ENCODE results near the gene PRKACA. TPM values are rescaled to one million over a fixed set of nuclear protein-coding genes. Genes with fewer than 3 reads are reported as not detected.
"Not testable (repeated sequence)": the region's sequence is repeated elsewhere in the genome, so short reads cannot be mapped to it uniquely, and the experiment has no call there.

The PRKACA gene
- total and polyA plus RNA-seq, 2 donors (not counting 3 experiments of a cell fraction or from before 2014, with no cell fraction given), result 44.2 to 97.5 TPM

GRCh38 chr19:14146789-14147216, 29.2 kb upstream of the PRKACA start:
- CTCF ChIA-PET, result interaction anchor here (0.8 to 3.8 kb wide), 7 partner anchors 10 to 259 kb away, joined by 3 to 43 read pairs (median 16); partner anchors contain the start of gene ASF1B
- no peaks in the 10 kb centered on the region for H3K9me3 ChIP-seq (replicated peaks; ENCODE audit: control insufficient read depth, insufficient read depth, low read length)
- H2AFZ ChIP-seq (ENCODE audit: low read depth, low read length), result no peak overlapping the region
- no peak overlapping the region for H3K4me3 ChIP-seq (replicated peaks in 1 of 3; ENCODE audit: insufficient read depth in 1 of 3, low read depth in 1 of 3, low read length in 3 of 3)
- H3K36me3 ChIP-seq (ENCODE audit: control insufficient read depth in 2 of 2, extremely low read depth in 1 of 2, insufficient read depth in 2 of 2, low read length in 2 of 2), result no peaks in the 10 kb centered on the region
- no TSS peak for BruUV-seq (replicated peaks)
- intact Hi-C loops (cut with micrococcal nuclease), result loop anchor here (5.0 kb wide), 1 partner anchor 325 kb away; no protein-coding TSS in a partner anchor
- no peak overlapping the region for H3K27ac ChIP-seq (ENCODE audit: insufficient read depth, low read depth, low read length)
- no peaks in the 10 kb centered on the region for H3K27me3 ChIP-seq (ENCODE audit: control insufficient read depth in 2 of 2, insufficient read depth in 2 of 2, low read length in 2 of 2)
- H3K79me2 ChIP-seq (ENCODE audit: control insufficient read depth, insufficient read depth, low read length), result no peaks in the 10 kb centered on the region
- dilution Hi-C loops (cut with MboI; ENCODE audit: extremely low pct_ligation_motif_present, low sequenced_read_pairs), result no loop called here
- H3K4me1 ChIP-seq (ENCODE audit: control insufficient read depth, extremely low read depth, insufficient read depth, low read length), result peaks cover 24% of the 10 kb centered on the region
- no peak overlapping the region for H3K4me2 ChIP-seq (ENCODE audit: insufficient read depth, low read length)
- no peak for DNase-seq (ENCODE audit: low read depth, low spot score)
- no peaks in the 10 kb centered on the region for H4K20me1 ChIP-seq (replicated peaks; ENCODE audit: control insufficient read depth, extremely low read depth, insufficient read depth, low read length)
- POLR2A ChIA-PET, result interaction anchor here (0.5 kb wide), 1 partner anchor 42 kb away, joined by 3 read pairs; no protein-coding TSS in a partner anchor
- no peaks in the 10 kb centered on the region for H3K9me1 ChIP-seq (replicated peaks; ENCODE audit: control insufficient read depth, extremely low read depth, insufficient read depth, low read length)
- H3K9ac ChIP-seq (replicated peaks; ENCODE audit: extremely low read depth, insufficient read depth, low read length), result no peak overlapping the region
- TF ChIP-seq JUN (IDR thresholded peaks at IDR 0.05; ENCODE audit: borderline replicate concordance, insufficient read depth, insufficient read length, low read depth) (no peak), CTCF (IDR thresholded peaks at IDR 0.05; ENCODE audit: extremely low read depth in 1 of 2, insufficient read depth in 1 of 2, low read depth in 1 of 2, low read length in 2 of 2) (no peak), GATA2 (IDR thresholded peaks at IDR 0.05; ENCODE audit: insufficient read depth, insufficient read length, low read depth, low read length) (no peak), FOS (IDR thresholded peaks at IDR 0.05; ENCODE audit: borderline replicate concordance, insufficient read depth, low read length) (no peak), EZH2 (IDR thresholded peaks at IDR 0.05; ENCODE audit: borderline replicate concordance, low read depth, low read length, severe bottlenecking) (no peak), MAX (IDR thresholded peaks at IDR 0.05; ENCODE audit: insufficient read depth, insufficient read length) (no peak), POLR2A (IDR thresholded peaks at IDR 0.05; ENCODE audit: low read depth, low read length) (no peak), MYC (IDR thresholded peaks at IDR 0.05; ENCODE audit: low read depth, low read length) (no peak), POLR2AphosphoS5 (IDR thresholded peaks at IDR 0.05; ENCODE audit: insufficient read depth, low read depth, low read length) (no peak)
- no peak for FAIRE-seq

GRCh38 chr19:14146169-14146568, 28.6 kb upstream of the PRKACA start:
- H3K79me2 ChIP-seq (ENCODE audit: control insufficient read depth, insufficient read depth, low read length); dilution Hi-C loops (cut with MboI; ENCODE audit: extremely low pct_ligation_motif_present, low sequenced_read_pairs); H3K9me1 ChIP-seq (replicated peaks; ENCODE audit: control insufficient read depth, extremely low read depth, insufficient read depth, low read length); H3K9ac ChIP-seq (replicated peaks; ENCODE audit: extremely low read depth, insufficient read depth, low read length); H4K20me1 ChIP-seq (replicated peaks; ENCODE audit: control insufficient read depth, extremely low read depth, insufficient read depth, low read length); BruUV-seq (replicated peaks); H3K36me3 ChIP-seq (ENCODE audit: control insufficient read depth in 2 of 2, extremely low read depth in 1 of 2, insufficient read depth in 2 of 2, low read length in 2 of 2); H3K4me2 ChIP-seq (ENCODE audit: insufficient read depth, low read length); H2AFZ ChIP-seq (ENCODE audit: low read depth, low read length); H3K27me3 ChIP-seq (ENCODE audit: control insufficient read depth in 2 of 2, insufficient read depth in 2 of 2, low read length in 2 of 2); H3K27ac ChIP-seq (ENCODE audit: insufficient read depth, low read depth, low read length); FAIRE-seq; H3K4me3 ChIP-seq (replicated peaks in 1 of 3; ENCODE audit: insufficient read depth in 1 of 3, low read depth in 1 of 3, low read length in 3 of 3); DNase-seq (ENCODE audit: low read depth, low spot score); H3K9me3 ChIP-seq (replicated peaks; ENCODE audit: control insufficient read depth, insufficient read depth, low read length): not testable (repeated sequence)
- intact Hi-C loops (cut with micrococcal nuclease), result loop anchor here (5.0 kb wide), 1 partner anchor 326 kb away; no protein-coding TSS in a partner anchor
- CTCF ChIA-PET, result interaction anchor here (0.8 to 2.1 kb wide), 4 partner anchors 9 to 333 kb away, joined by 3 to 23 read pairs (median 6); partner anchors contain the start of gene ASF1B
- POLR2A ChIA-PET, result interaction anchor here (0.8 kb wide), 1 partner anchor 9 kb away, joined by 3 read pairs; the partner anchor contains the start of gene ASF1B
- peaks cover 24% of the 10 kb centered on the region for H3K4me1 ChIP-seq (ENCODE audit: control insufficient read depth, extremely low read depth, insufficient read depth, low read length)

All from endothelial cell of umbilical vein (primary cell).